Lower leg skin (tissue), 4 donors: Measurements from ENCODE around the gene GNL3. TPM values are rescaled to one million over a fixed set of nuclear protein-coding genes. Genes with fewer than 3 reads are reported as not detected.
"Not testable (repeated sequence)": the region's sequence is repeated elsewhere in the genome, so short reads cannot be mapped to it uniquely, and the experiment has no call there.

Source experiments
- DNase-seq, 2 donors: peaks; one replicate each; pipeline ENCODE4 v3.0.0-alpha.2; 2019; ENCODE audit warnings: low spot score in 2 of 2
- H3K4me3 ChIP-seq: fragments of 200-600 bp; sonication (generic); 2 replicates; pipeline ENCODE4 v1.5.1; 2017; ENCODE audit warnings: mild to moderate bottlenecking, low read depth; ENCODE audit not compliant: poor library complexity, severe bottlenecking
- POLR2A ChIP-seq, 2 donors: fragments of 450-650 bp; IDR thresholded peaks; one replicate each; pipeline ENCODE4 v1.6.1; 2016 to 2017; ENCODE audit warnings: antibody characterized with exemption in 2 of 2, mild to moderate bottlenecking in 1 of 2, moderate library complexity in 1 of 2
- WGBS, 2 donors: methylation state at CpG; one replicate each; pipeline ENCODE4 v1.1.5; 2018; 5-methylcytosine and 5-hydroxymethylcytosine counted together
- intact Hi-C: fragments of 100-400 bp; cut with DNase I; formaldehyde crosslinking; loops from one replicate; pipeline ENCODE4 v1.15.0; 2023; ENCODE audit warnings: low total_unique reads
- total RNA-seq, 4 donors: library from RNA; depleted of rRNA; stranded (reverse); fragments of >200 nt; gene quantifications; one replicate each; pipeline ENCODE4 v1.1.0, GENCODE V29; 2016
- TF ChIP-seq, protein P1 (sequence below), 3 donors: fragments of 450-650 bp; IDR thresholded peaks; one replicate each; pipeline ENCODE4 v1.5.1; 2016; ENCODE audit warnings: antibody characterized with exemption in 3 of 3, mild to moderate bottlenecking in 3 of 3, moderate library complexity in 2 of 3

The GNL3 gene
- total RNA-seq, 4 donors from 2014 or later: 79.3 to 111 (median 86.4) TPM

DNA sequence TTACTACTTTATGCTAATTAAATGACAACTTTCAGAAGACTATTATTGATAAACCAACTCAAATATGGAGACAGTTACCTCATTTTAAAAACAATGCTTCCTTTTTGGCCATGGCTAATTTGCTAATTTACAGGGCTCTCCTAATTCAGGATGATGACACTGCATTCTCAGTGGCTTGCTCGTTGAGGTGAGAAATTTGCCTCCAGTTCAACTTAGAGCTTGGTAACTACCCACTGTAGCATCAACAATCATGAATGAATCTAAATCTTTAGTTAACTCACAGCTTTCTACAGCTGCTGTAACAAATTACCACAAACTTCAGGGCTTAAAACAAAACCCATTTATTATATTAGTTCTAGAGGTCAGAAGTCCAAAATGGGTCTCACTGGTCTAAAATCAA, 14.2 kb upstream of the GNL3 start:
- WGBS, 2 donors: 56 to 65% methylated on average over 1 of the region's 1 CpG
- no peak for DNase-seq
- H3K4me3 ChIP-seq: no peak overlapping the region
- no peak for TF ChIP-seq POLR2A (IDR thresholded peaks at IDR 0.05)
- TF ChIP-seq, protein P1, sequence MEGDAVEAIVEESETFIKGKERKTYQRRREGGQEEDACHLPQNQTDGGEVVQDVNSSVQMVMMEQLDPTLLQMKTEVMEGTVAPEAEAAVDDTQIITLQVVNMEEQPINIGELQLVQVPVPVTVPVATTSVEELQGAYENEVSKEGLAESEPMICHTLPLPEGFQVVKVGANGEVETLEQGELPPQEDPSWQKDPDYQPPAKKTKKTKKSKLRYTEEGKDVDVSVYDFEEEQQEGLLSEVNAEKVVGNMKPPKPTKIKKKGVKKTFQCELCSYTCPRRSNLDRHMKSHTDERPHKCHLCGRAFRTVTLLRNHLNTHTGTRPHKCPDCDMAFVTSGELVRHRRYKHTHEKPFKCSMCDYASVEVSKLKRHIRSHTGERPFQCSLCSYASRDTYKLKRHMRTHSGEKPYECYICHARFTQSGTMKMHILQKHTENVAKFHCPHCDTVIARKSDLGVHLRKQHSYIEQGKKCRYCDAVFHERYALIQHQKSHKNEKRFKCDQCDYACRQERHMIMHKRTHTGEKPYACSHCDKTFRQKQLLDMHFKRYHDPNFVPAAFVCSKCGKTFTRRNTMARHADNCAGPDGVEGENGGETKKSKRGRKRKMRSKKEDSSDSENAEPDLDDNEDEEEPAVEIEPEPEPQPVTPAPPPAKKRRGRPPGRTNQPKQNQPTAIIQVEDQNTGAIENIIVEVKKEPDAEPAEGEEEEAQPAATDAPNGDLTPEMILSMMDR (IDR thresholded peaks at IDR 0.05): no peak
- intact Hi-C loops: no loop called here

DNA sequence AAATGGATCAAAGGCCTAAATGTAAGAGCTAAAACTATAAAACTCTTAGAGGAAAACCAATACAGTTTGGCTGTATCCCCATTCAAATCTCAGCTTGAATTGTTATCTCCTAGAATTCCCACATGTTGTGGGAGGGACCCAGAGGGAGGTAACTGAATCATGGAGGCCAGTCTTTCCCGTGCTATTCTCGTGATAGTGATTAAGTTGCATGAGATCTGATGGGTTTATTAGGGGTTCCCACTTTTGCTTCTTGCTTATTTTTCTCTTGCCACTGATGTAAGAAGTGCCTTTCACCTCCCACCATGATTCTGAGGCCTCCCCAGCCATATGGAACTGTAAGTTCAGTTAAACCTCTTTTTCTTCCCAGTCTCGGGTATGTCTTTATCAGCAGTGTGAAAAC, 9.6 kb upstream of the GNL3 start:
- WGBS, 2 donors: 86 to 88% methylated on average over 3 of the region's 3 CpGs
- intact Hi-C loops, DNase-seq, H3K4me3 ChIP-seq: not testable (repeated sequence)

DNA sequence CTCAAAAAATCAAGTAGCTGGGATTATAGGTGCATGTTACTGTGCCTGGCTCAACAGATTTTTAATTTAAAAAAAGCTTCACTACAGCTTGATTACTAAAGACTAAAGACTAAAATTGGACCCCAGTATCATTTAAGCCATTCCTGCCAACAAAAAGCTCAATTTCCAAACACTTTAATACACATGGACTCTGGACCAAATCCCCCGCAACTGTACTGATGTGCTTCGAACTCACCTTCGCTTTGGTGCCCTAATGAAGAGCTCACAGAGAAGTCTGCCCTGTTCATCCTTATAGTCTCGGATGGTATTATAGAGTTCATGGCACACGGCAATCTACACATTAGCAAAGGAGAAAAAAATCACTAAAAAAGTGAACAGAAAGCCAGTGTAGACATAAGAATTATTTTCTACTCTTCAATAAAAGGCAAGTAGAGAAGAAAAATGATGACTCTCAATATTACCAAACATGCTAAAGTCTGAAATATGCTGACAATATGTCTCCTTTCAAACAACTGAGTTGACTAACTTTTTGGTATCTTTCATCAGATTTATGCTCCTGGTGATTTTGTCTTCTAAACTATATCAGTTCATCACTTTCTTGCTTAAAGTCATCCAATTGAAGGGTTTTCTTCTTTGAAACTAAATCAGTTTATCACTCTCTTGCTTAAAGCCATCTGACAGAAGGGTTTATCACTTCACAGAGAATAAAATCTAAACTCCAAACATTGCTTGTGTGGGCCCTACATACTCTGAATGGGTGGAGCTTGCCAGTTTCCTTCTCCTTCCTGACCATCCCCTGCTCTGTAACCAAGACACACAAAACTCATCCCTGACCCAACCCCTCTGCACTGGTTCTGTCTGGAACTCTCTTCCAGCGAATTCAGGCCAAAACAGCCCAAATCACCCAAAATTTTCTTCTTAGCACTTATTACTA, 7.3 kb upstream of the GNL3 start:
- DNase-seq: no peak
- no peak for TF ChIP-seq POLR2A (IDR thresholded peaks at IDR 0.05)
- TF ChIP-seq, protein P1 (IDR thresholded peaks at IDR 0.05): no peak
- WGBS, 2 donors: 93 to 94% methylated on average over 6 of the region's 6 CpGs
- H3K4me3 ChIP-seq: no peak overlapping the region
- intact Hi-C loops: no loop called here

DNA sequence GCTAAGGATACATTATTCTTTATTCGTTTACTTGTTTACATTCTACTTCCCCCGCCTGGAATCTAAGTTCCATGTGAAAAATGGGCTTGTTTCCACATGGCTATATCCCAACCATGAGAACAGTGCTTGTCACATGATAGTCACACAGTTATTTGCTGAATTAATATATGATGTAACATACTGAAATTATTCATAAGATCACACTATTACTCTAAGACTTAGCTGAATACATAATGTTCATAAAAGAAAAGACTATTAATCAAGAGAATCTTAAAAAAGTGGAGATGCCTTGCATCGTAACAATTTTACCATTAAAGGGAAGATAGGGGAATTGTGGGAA, 6.7 kb upstream of the GNL3 start:
- no peak for DNase-seq
- 64 to 73% methylated on average over 3 of the region's 3 CpGs for WGBS, 2 donors
- no peak overlapping the region for H3K4me3 ChIP-seq
- intact Hi-C loops: no loop called here
- TF ChIP-seq, protein P1 (IDR thresholded peaks at IDR 0.05): no peak
- TF ChIP-seq POLR2A (IDR thresholded peaks at IDR 0.05): no peak

DNA sequence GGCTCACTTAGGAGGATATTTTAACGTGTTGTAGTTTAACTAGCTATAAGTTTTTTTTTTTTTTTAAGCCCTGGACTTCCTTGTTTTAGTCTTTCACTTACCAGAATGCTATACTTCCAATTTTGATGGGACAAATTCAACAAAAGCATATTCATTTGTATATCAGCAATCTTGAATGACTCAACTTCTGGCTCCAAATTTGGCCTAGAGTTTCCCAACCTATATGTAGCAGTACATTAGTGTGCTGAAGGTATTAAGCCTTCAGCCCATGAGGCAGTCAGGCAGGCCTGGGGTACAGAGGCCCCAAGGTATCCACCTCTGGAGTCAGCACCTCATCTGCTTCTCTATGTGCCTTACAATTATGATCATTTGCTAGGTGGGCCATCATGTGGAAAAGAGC, 6.0 kb upstream of the GNL3 start:
- 45 to 49% methylated on average over 1 of the region's 1 CpG for WGBS, 2 donors

DNA sequence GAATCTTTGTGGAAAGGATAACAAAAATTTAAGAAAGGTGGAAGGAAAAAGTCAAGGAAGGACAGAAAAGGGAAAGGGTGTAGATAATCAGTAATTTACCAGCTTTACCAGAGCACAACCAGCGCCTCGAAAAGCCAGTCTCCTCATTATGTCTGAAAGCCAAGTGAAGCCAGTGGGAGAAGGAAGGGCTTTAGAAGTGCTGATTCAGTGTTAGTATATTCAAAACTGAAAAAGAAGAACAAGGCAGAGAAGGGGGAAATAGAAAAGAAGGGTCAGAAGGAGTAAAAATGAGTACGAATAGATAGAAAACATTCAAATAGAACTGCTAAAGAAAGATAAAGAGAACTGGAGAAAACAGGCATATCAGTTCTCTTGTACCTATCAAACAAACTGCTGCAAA, 4.2 kb upstream of the GNL3 start:
- H3K4me3 ChIP-seq: no peak overlapping the region
- DNase-seq: no peak
- 76 to 78% methylated on average over 3 of the region's 3 CpGs for WGBS, 2 donors
- TF ChIP-seq, protein P1 (IDR thresholded peaks at IDR 0.05): no peak
- no peak for TF ChIP-seq POLR2A (IDR thresholded peaks at IDR 0.05)
- intact Hi-C loops: loop anchor here (10.0 kb wide), 1 partner anchor 227 kb away; the partner anchor contains the start of genes NISCH and TNNC1

More for the DNA sequence above, 6.0 kb upstream of the GNL3 start:
- TF ChIP-seq, protein P1 (IDR thresholded peaks at IDR 0.05): no peak
- TF ChIP-seq POLR2A (IDR thresholded peaks at IDR 0.05): no peak
- DNase-seq: no peak
- no peak overlapping the region for H3K4me3 ChIP-seq
- intact Hi-C loops: loop anchor here (10.0 kb wide), 1 partner anchor 225 kb away; the partner anchor contains the start of genes NISCH and TNNC1
